ENCODE data around the gene GFOD2.

The GFOD2 gene

GRCh38 chr16:67637625-67638024, 81.5 kb downstream of the GFOD2 start:
- no peak overlapping the region for H3K4me3 ChIP-seq (ENCODE audit: control insufficient read depth, low read depth, low read length)
- DNase-seq (ENCODE audit: low read depth), result no peak
- no peak for TF ChIP-seq CTCF (conservative IDR thresholded peaks at IDR 0.05; ENCODE audit: control insufficient read depth, insufficient read depth, low read depth, low read length)

GRCh38 chr16:67636713-67637112, 82.4 kb downstream of the GFOD2 start:
- no peak overlapping the region for H3K4me3 ChIP-seq (ENCODE audit: control insufficient read depth, low read depth, low read length)
- no peak for TF ChIP-seq CTCF (conservative IDR thresholded peaks at IDR 0.05; ENCODE audit: control insufficient read depth, insufficient read depth, low read depth, low read length)
- no peak for DNase-seq (ENCODE audit: low read depth)

GRCh38 chr16:67632415-67633172, 86.5 kb downstream of the GFOD2 start:
- no peak for TF ChIP-seq CTCF (conservative IDR thresholded peaks at IDR 0.05; ENCODE audit: control insufficient read depth, insufficient read depth, low read depth, low read length)
- no peak overlapping the region for H3K4me3 ChIP-seq (ENCODE audit: control insufficient read depth, low read depth, low read length)
- peak; percentile 69 for DNase-seq (ENCODE audit: low read depth)

GRCh38 chr16:67628216-67628615, 90.9 kb downstream of the GFOD2 start:
- TF ChIP-seq CTCF (conservative IDR thresholded peaks at IDR 0.05; ENCODE audit: control insufficient read depth, insufficient read depth, low read depth, low read length), result no peak
- H3K4me3 ChIP-seq (ENCODE audit: control insufficient read depth, low read depth, low read length), result no peak overlapping the region
- no peak for DNase-seq (ENCODE audit: low read depth)
